K562 (cell line): ENCODE measurements around the gene SHISAL1.

ENCODE experiments used
- CTCF ChIP-seq, 3 experiments: IDR thresholded peaks in 2 of 3; conservative IDR thresholded peaks in 1 of 3; 2 replicates each; pipeline ENCODE4 v1.5.1; 2011 to 2012; ENCODE audit warnings: low read length in 3 of 3, mild to moderate bottlenecking in 3 of 3, control low read depth in 2 of 3, improper control_type of control experiment in 1 of 3, inconsistent platforms in 1 of 3, low read depth in 1 of 3, mixed read lengths in 1 of 3, moderate library complexity in 1 of 3; ENCODE audit not compliant: insufficient read depth in 2 of 3
- ELF4 ChIP-seq: fragments of 450-650 bp; formaldehyde crosslinking; IDR thresholded peaks from 2 replicates; pipeline ENCODE4 v1.4.0; 2022; ENCODE audit warnings: missing genetic modification characterization
- FIP1L1 ChIP-seq: fragments of 200-400 bp; formaldehyde crosslinking; IDR thresholded peaks from 2 replicates; pipeline ENCODE4 v1.6.1; 2018; ENCODE audit warnings: mild to moderate bottlenecking, low read depth, low read length; ENCODE audit not compliant: poor library complexity, severe bottlenecking
- PHTF2 ChIP-seq: fragments of 250-450 bp; sonication (Bioruptor Pico); IDR thresholded peaks from 2 replicates; pipeline ENCODE4 v1.5.0; 2021; ENCODE audit warnings: mild to moderate bottlenecking
- RAD21 ChIP-seq, 2 experiments: fragments of 250-450 bp in 1 of 2; fragments of 450-650 bp in 1 of 2; sonication (Bioruptor Pico) in 1 of 2; formaldehyde crosslinking in 1 of 2; IDR thresholded peaks in 1 of 2; conservative IDR thresholded peaks in 1 of 2; 2 replicates each; pipeline versions ENCODE4 v1.4.0 to v1.8.0; 2020 to 2022; ENCODE audit warnings: mild to moderate bottlenecking in 2 of 2, moderate library complexity in 1 of 2
- RBM17 ChIP-seq: fragments of 200-400 bp; formaldehyde crosslinking; IDR thresholded peaks from 2 replicates; pipeline ENCODE4 v1.6.1; 2017; ENCODE audit warnings: low read depth, mild to moderate bottlenecking, low read length, borderline replicate concordance
- RFX1 ChIP-seq: fragments of 450-650 bp; IDR thresholded peaks from 2 replicates; pipeline ENCODE4 v1.6.1; 2016; ENCODE audit warnings: mild to moderate bottlenecking, moderate library complexity
- SAP30 ChIP-seq: fragments of 200-600 bp; sonication (generic); IDR thresholded peaks from 2 replicates; pipeline ENCODE4 v1.6.1; 2012; ENCODE audit warnings: borderline replicate concordance, low read depth, mild to moderate bottlenecking, moderate library complexity, low read length, control low read depth, inconsistent platforms; ENCODE audit not compliant: insufficient read depth, poor library complexity, severe bottlenecking
- SNIP1 ChIP-seq: fragments of 450-650 bp; IDR thresholded peaks from 2 replicates; pipeline ENCODE4 v1.7.1; 2017; ENCODE audit warnings: low read depth, mild to moderate bottlenecking
- ZNF76 ChIP-seq: fragments of 250-450 bp; sonication (Bioruptor Pico); IDR thresholded peaks from 2 replicates; pipeline ENCODE4 v1.4.0; 2020; ENCODE audit warnings: mild to moderate bottlenecking, moderate library complexity, borderline replicate concordance
- TF ChIP-seq, protein P1 (sequence below): sonication (generic); formaldehyde crosslinking; IDR thresholded peaks from 2 replicates; pipeline ENCODE4 v1.8.1; 2023; ENCODE audit warnings: mild to moderate bottlenecking, missing genetic modification reagents

DNA sequence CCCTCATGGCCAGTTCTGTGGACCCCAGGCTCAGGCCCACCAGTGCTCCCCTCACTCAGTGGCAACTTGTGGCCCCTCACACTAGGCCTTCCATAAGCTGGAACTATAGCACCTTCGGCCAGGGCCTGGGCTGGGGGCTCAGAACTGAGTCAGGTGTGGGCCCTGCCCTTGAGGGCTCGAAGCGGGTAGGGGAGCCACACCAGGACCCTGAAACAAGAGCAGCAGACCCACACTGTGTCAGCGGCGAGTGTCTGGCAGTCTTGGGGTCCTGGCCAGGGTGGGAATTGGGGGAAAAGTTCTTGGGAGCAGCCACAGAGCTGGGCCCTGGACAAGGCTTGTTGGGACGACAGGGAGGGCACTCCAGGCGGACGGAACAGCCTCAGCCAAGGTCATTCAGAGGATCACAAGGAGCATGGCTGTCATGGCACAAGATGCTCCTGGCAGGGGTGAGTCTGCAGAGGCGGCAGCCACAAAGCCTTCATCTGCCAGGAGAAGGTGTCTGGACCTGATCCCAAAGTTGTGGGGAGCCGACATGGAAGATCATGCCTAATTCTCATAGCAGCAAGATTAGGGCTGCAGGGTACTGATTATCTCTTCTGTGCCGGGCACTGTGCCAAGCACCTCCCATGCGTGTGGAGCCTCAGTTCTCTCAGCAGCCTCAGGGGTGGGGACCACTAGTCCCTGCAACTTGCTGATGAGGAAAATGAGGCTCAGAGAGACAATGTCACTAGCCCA lies 50.7 kb downstream of the SHISAL1 start:
- TF ChIP-seq SNIP1 (no peak), PHTF2 (CRISPR knock-in tag) (no peak), SAP30 (no peak), CTCF (IDR thresholded peaks at IDR 0.05 in 2 of 3, conservative IDR thresholded peaks at IDR 0.05 in 1 of 3; ENCODE audit: insufficient read depth in 2 of 3, low read depth in 1 of 3, low read length in 3 of 3) (no peak), RBM17 (no peak), RFX1 (no peak), ELF4 (no peak), ZNF76 (CRISPR knock-in tag) (no peak), FIP1L1 (no peak), RAD21 (CRISPR knock-in tag; conservative IDR thresholded peaks at IDR 0.05 in 1 of 2, IDR thresholded peaks at IDR 0.05 in 1 of 2) (no peak)
- TF ChIP-seq, protein P1, sequence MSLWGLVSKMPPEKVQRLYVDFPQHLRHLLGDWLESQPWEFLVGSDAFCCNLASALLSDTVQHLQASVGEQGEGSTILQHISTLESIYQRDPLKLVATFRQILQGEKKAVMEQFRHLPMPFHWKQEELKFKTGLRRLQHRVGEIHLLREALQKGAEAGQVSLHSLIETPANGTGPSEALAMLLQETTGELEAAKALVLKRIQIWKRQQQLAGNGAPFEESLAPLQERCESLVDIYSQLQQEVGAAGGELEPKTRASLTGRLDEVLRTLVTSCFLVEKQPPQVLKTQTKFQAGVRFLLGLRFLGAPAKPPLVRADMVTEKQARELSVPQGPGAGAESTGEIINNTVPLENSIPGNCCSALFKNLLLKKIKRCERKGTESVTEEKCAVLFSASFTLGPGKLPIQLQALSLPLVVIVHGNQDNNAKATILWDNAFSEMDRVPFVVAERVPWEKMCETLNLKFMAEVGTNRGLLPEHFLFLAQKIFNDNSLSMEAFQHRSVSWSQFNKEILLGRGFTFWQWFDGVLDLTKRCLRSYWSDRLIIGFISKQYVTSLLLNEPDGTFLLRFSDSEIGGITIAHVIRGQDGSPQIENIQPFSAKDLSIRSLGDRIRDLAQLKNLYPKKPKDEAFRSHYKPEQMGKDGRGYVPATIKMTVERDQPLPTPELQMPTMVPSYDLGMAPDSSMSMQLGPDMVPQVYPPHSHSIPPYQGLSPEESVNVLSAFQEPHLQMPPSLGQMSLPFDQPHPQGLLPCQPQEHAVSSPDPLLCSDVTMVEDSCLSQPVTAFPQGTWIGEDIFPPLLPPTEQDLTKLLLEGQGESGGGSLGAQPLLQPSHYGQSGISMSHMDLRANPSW (CRISPR knock-in tag): no peak
